ENCODE measurements around the gene FER1L5. TPM values are rescaled to one million over a fixed set of nuclear protein-coding genes. Genes with fewer than 3 reads are reported as not detected.

FER1L5 gene
- total RNA-seq, 1 donor, result not detected

- H3K27me3 ChIP-seq (ENCODE audit: insufficient read depth, low read length), result no peaks in the 10 kb centered on the region
- H3K4me3 ChIP-seq (ENCODE audit: low read length), result no peak overlapping the region
- H3K4me1 ChIP-seq (ENCODE audit: insufficient read depth, low read length), result no peaks in the 10 kb centered on the region
- no peaks in the 10 kb centered on the region for H3K9me3 ChIP-seq (ENCODE audit: low read depth, low read length)
Observed at GRCh38 chr2:96694279-96694678, 51.7 kb downstream of the FER1L5 start.

GRCh38 chr2:96694816-96695455 lies 52.4 kb downstream of the FER1L5 start:
- no peaks in the 10 kb centered on the region for H3K4me1 ChIP-seq (ENCODE audit: insufficient read depth, low read length)
- H3K9me3 ChIP-seq (ENCODE audit: low read depth, low read length), result no peaks in the 10 kb centered on the region
- H3K4me3 ChIP-seq (ENCODE audit: low read length), result no peak overlapping the region
- no peaks in the 10 kb centered on the region for H3K27me3 ChIP-seq (ENCODE audit: insufficient read depth, low read length)

GRCh38 chr2:96695602-96696001 lies 53.0 kb downstream of the FER1L5 start:
- no peaks in the 10 kb centered on the region for H3K4me1 ChIP-seq (ENCODE audit: insufficient read depth, low read length)
- H3K27me3 ChIP-seq (ENCODE audit: insufficient read depth, low read length), result no peaks in the 10 kb centered on the region
- H3K9me3 ChIP-seq (ENCODE audit: low read depth, low read length), result no peaks in the 10 kb centered on the region
- no peak overlapping the region for H3K4me3 ChIP-seq (ENCODE audit: low read length)

- H3K4me1 ChIP-seq (ENCODE audit: insufficient read depth, low read length), result no peaks in the 10 kb centered on the region
- H3K4me3 ChIP-seq (ENCODE audit: low read length), result no peak overlapping the region
- no peaks in the 10 kb centered on the region for H3K9me3 ChIP-seq (ENCODE audit: low read depth, low read length)
- H3K27me3 ChIP-seq (ENCODE audit: insufficient read depth, low read length), result no peaks in the 10 kb centered on the region
Observed at GRCh38 chr2:96697476-96697875, 54.9 kb downstream of the FER1L5 start.

- Histone ChIP-seq H3K4me3 (ENCODE audit: low read length) (no peak overlapping the region), H3K27me3 (ENCODE audit: insufficient read depth, low read length) (no peaks in the 10 kb centered on the region), H3K9me3 (ENCODE audit: low read depth, low read length) (no peaks in the 10 kb centered on the region), H3K4me1 (ENCODE audit: insufficient read depth, low read length) (no peaks in the 10 kb centered on the region)
Observed at GRCh38 chr2:96698221-96698861, 55.8 kb downstream of the FER1L5 start.

- H3K9me3 ChIP-seq (ENCODE audit: low read depth, low read length), result no peaks in the 10 kb centered on the region
- no peaks in the 10 kb centered on the region for H3K27me3 ChIP-seq (ENCODE audit: insufficient read depth, low read length)
- no peak overlapping the region for H3K4me3 ChIP-seq (ENCODE audit: low read length)
- no peaks in the 10 kb centered on the region for H3K4me1 ChIP-seq (ENCODE audit: insufficient read depth, low read length)
Observed at GRCh38 chr2:96699021-96699420, 56.5 kb downstream of the FER1L5 start.

GRCh38 chr2:96699621-96700020 lies 57.1 kb downstream of the FER1L5 start:
- Histone ChIP-seq H3K4me3 (ENCODE audit: low read length) (no peak overlapping the region), H3K27me3 (ENCODE audit: insufficient read depth, low read length) (no peaks in the 10 kb centered on the region), H3K4me1 (ENCODE audit: insufficient read depth, low read length) (no peaks in the 10 kb centered on the region), H3K9me3 (ENCODE audit: low read depth, low read length) (no peaks in the 10 kb centered on the region)

- Histone ChIP-seq H3K27me3 (ENCODE audit: insufficient read depth, low read length) (no peaks in the 10 kb centered on the region), H3K9me3 (ENCODE audit: low read depth, low read length) (no peaks in the 10 kb centered on the region), H3K4me3 (ENCODE audit: low read length) (no peak overlapping the region), H3K4me1 (ENCODE audit: insufficient read depth, low read length) (no peaks in the 10 kb centered on the region)
Observed at GRCh38 chr2:96700086-96700485, 57.5 kb downstream of the FER1L5 start.

- Histone ChIP-seq H3K4me1 (ENCODE audit: insufficient read depth, low read length) (no peaks in the 10 kb centered on the region), H3K9me3 (ENCODE audit: low read depth, low read length) (no peaks in the 10 kb centered on the region), H3K27me3 (ENCODE audit: insufficient read depth, low read length) (no peaks in the 10 kb centered on the region), H3K4me3 (ENCODE audit: low read length) (no peak overlapping the region)
Observed at GRCh38 chr2:96701636-96702035, 59.1 kb downstream of the FER1L5 start.

- H3K4me1 ChIP-seq (ENCODE audit: insufficient read depth, low read length), result no peaks in the 10 kb centered on the region
- H3K27me3 ChIP-seq (ENCODE audit: insufficient read depth, low read length), result no peaks in the 10 kb centered on the region
- H3K9me3 ChIP-seq (ENCODE audit: low read depth, low read length), result no peaks in the 10 kb centered on the region
- H3K4me3 ChIP-seq (ENCODE audit: low read length), result no peak overlapping the region
Observed at GRCh38 chr2:96702098-96702785, 59.7 kb downstream of the FER1L5 start.

- Histone ChIP-seq H3K4me1 (ENCODE audit: insufficient read depth, low read length) (no peaks in the 10 kb centered on the region), H3K27me3 (ENCODE audit: insufficient read depth, low read length) (no peaks in the 10 kb centered on the region), H3K4me3 (ENCODE audit: low read length) (no peak overlapping the region), H3K9me3 (ENCODE audit: low read depth, low read length) (no peaks in the 10 kb centered on the region)
Observed at GRCh38 chr2:96703021-96703751, 60.6 kb downstream of the FER1L5 start.

- Histone ChIP-seq H3K27me3 (ENCODE audit: insufficient read depth, low read length) (no peaks in the 10 kb centered on the region), H3K9me3 (ENCODE audit: low read depth, low read length) (no peaks in the 10 kb centered on the region), H3K4me3 (ENCODE audit: low read length) (no peak overlapping the region), H3K4me1 (ENCODE audit: insufficient read depth, low read length) (no peaks in the 10 kb centered on the region)
Observed at GRCh38 chr2:96710985-96711384, 68.4 kb downstream of the FER1L5 start.

GRCh38 chr2:96715658-96716057 lies 73.1 kb downstream of the FER1L5 start:
- H3K9me3 ChIP-seq (ENCODE audit: low read depth, low read length), result no peaks in the 10 kb centered on the region
- H3K4me3 ChIP-seq (ENCODE audit: low read length), result no peak overlapping the region
- H3K4me1 ChIP-seq (ENCODE audit: insufficient read depth, low read length), result no peaks in the 10 kb centered on the region
- H3K27me3 ChIP-seq (ENCODE audit: insufficient read depth, low read length), result no peaks in the 10 kb centered on the region

- H3K27me3 ChIP-seq (ENCODE audit: insufficient read depth, low read length), result no peaks in the 10 kb centered on the region
- no peak overlapping the region for H3K4me3 ChIP-seq (ENCODE audit: low read length)
- no peaks in the 10 kb centered on the region for H3K9me3 ChIP-seq (ENCODE audit: low read depth, low read length)
- no peaks in the 10 kb centered on the region for H3K4me1 ChIP-seq (ENCODE audit: insufficient read depth, low read length)
Observed at GRCh38 chr2:96716388-96716787, 73.8 kb downstream of the FER1L5 start.

- Histone ChIP-seq H3K27me3 (ENCODE audit: insufficient read depth, low read length) (no peaks in the 10 kb centered on the region), H3K9me3 (ENCODE audit: low read depth, low read length) (no peaks in the 10 kb centered on the region), H3K4me1 (ENCODE audit: insufficient read depth, low read length) (no peaks in the 10 kb centered on the region), H3K4me3 (ENCODE audit: low read length) (no peak overlapping the region)
Observed at GRCh38 chr2:96726131-96726530, 83.6 kb downstream of the FER1L5 start.

All from mononuclear cell (primary cell).